ENCODE data around the gene PTPRD.

PTPRD gene

GRCh38 chr9:9305600-9305999, 1307.2 kb downstream of the PTPRD start:
- H3K9ac ChIP-seq (ENCODE audit: low read length) = no peak overlapping the region
- TF ChIP-seq CTCF (IDR thresholded peaks at IDR 0.05; ENCODE audit: insufficient read depth, low read length, poor library complexity, severe bottlenecking) = no peak
- no peak for TF ChIP-seq EZH2phosphoT487 (conservative IDR thresholded peaks at IDR 0.05; ENCODE audit: low read length)
- no peaks in the 10 kb centered on the region for H4K20me1 ChIP-seq (ENCODE audit: low read depth, low read length)
- H3K9me3 ChIP-seq (ENCODE audit: insufficient read depth, low read length) = no peaks in the 10 kb centered on the region
- H3K79me2 ChIP-seq (ENCODE audit: insufficient read depth, low read length) = no peaks in the 10 kb centered on the region
- no peaks in the 10 kb centered on the region for H3K9me2 ChIP-seq (replicated peaks; ENCODE audit: insufficient read depth, low read length)
- H3F3A ChIP-seq (ENCODE audit: insufficient read depth) = no peaks in the 10 kb centered on the region
- no peaks in the 10 kb centered on the region for H3K36me3 ChIP-seq (ENCODE audit: low read length)
- H3K4me3 ChIP-seq (ENCODE audit: insufficient read depth, low read length, poor library complexity, severe bottlenecking) = no peak overlapping the region
- no peak overlapping the region for H3K4me2 ChIP-seq (ENCODE audit: low read depth, low read length, poor library complexity, severe bottlenecking)
- no peaks in the 10 kb centered on the region for H3K27me3 ChIP-seq (ENCODE audit: low read length)
- no peak overlapping the region for H3K27ac ChIP-seq (ENCODE audit: low read depth, low read length)
- H2AFZ ChIP-seq (ENCODE audit: low read depth, low read length, severe bottlenecking) = no peak overlapping the region

GRCh38 chr9:9299134-9299533, 1313.7 kb downstream of the PTPRD start:
- TF ChIP-seq EZH2phosphoT487 (conservative IDR thresholded peaks at IDR 0.05; ENCODE audit: low read length) (no peak), CTCF (IDR thresholded peaks at IDR 0.05; ENCODE audit: insufficient read depth, low read length, poor library complexity, severe bottlenecking) (no peak)
- Histone ChIP-seq H3K36me3 (ENCODE audit: low read length) (no peaks in the 10 kb centered on the region), H2AFZ (ENCODE audit: low read depth, low read length, severe bottlenecking) (no peak overlapping the region), H3K4me2 (ENCODE audit: low read depth, low read length, poor library complexity, severe bottlenecking) (no peak overlapping the region), H3K27ac (ENCODE audit: low read depth, low read length) (no peak overlapping the region), H3K9me2 (replicated peaks; ENCODE audit: insufficient read depth, low read length) (no peaks in the 10 kb centered on the region), H3K9ac (ENCODE audit: low read length) (no peak overlapping the region), H3K27me3 (ENCODE audit: low read length) (no peaks in the 10 kb centered on the region), H4K20me1 (ENCODE audit: low read depth, low read length) (no peaks in the 10 kb centered on the region), H3K79me2 (ENCODE audit: insufficient read depth, low read length) (no peaks in the 10 kb centered on the region), H3F3A (ENCODE audit: insufficient read depth) (no peaks in the 10 kb centered on the region), H3K9me3 (ENCODE audit: insufficient read depth, low read length) (no peaks in the 10 kb centered on the region), H3K4me3 (ENCODE audit: insufficient read depth, low read length, poor library complexity, severe bottlenecking) (no peak overlapping the region)

GRCh38 chr9:9286001-9286400, 1326.8 kb downstream of the PTPRD start:
- H3K4me2 ChIP-seq (ENCODE audit: low read depth, low read length, poor library complexity, severe bottlenecking) = no peak overlapping the region
- no peaks in the 10 kb centered on the region for H3K9me3 ChIP-seq (ENCODE audit: insufficient read depth, low read length)
- H3K4me3 ChIP-seq (ENCODE audit: insufficient read depth, low read length, poor library complexity, severe bottlenecking) = no peak overlapping the region
- H3K9me2 ChIP-seq (replicated peaks; ENCODE audit: insufficient read depth, low read length) = no peaks in the 10 kb centered on the region
- no peak overlapping the region for H2AFZ ChIP-seq (ENCODE audit: low read depth, low read length, severe bottlenecking)
- no peaks in the 10 kb centered on the region for H3K79me2 ChIP-seq (ENCODE audit: insufficient read depth, low read length)
- no peaks in the 10 kb centered on the region for H4K20me1 ChIP-seq (ENCODE audit: low read depth, low read length)
- TF ChIP-seq CTCF (IDR thresholded peaks at IDR 0.05; ENCODE audit: insufficient read depth, low read length, poor library complexity, severe bottlenecking) (no peak), EZH2phosphoT487 (conservative IDR thresholded peaks at IDR 0.05; ENCODE audit: low read length) (no peak)
- no peaks in the 10 kb centered on the region for H3K36me3 ChIP-seq (ENCODE audit: low read length)
- no peak overlapping the region for H3K27ac ChIP-seq (ENCODE audit: low read depth, low read length)
- H3K9ac ChIP-seq (ENCODE audit: low read length) = no peak overlapping the region
- no peaks in the 10 kb centered on the region for H3K27me3 ChIP-seq (ENCODE audit: low read length)
- H3F3A ChIP-seq (ENCODE audit: insufficient read depth) = no peaks in the 10 kb centered on the region
